Measurements from ENCODE around the gene NRIP1.

DNA sequence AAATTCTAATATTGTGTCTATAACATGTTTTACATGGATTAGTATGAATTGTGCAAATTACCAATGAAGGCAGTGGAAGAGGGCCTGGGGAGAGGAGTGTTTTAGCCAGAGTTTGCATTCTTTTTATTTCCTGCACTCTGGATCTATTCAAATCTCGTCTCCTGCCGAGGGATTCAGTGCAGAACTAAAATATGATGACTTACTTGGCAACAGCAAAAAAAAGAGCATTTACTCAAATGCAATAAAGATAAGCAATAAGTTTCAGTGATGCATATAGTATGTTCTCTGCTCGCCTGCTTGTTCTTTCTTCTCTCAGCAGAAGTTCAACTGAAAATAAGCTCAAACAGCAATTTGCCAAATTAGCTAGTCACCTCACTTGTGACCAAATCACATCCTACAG, 33.4 kb upstream of the NRIP1 start:
- TF ChIP-seq, protein P1, sequence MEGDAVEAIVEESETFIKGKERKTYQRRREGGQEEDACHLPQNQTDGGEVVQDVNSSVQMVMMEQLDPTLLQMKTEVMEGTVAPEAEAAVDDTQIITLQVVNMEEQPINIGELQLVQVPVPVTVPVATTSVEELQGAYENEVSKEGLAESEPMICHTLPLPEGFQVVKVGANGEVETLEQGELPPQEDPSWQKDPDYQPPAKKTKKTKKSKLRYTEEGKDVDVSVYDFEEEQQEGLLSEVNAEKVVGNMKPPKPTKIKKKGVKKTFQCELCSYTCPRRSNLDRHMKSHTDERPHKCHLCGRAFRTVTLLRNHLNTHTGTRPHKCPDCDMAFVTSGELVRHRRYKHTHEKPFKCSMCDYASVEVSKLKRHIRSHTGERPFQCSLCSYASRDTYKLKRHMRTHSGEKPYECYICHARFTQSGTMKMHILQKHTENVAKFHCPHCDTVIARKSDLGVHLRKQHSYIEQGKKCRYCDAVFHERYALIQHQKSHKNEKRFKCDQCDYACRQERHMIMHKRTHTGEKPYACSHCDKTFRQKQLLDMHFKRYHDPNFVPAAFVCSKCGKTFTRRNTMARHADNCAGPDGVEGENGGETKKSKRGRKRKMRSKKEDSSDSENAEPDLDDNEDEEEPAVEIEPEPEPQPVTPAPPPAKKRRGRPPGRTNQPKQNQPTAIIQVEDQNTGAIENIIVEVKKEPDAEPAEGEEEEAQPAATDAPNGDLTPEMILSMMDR (conservative IDR thresholded peaks at IDR 0.05 in 1 of 2, IDR thresholded peaks at IDR 0.05 in 1 of 2; ENCODE audit: extremely low read depth in 1 of 2, insufficient read depth in 1 of 2, low read depth in 1 of 2, low read length in 2 of 2): no peak
- no peak for TF ChIP-seq EZH2 (IDR thresholded peaks at IDR 0.05; ENCODE audit: borderline replicate concordance, low read length)
